ENCODE measurements around the gene CPED1.

Gene CPED1

GRCh38 chr7:121137580-121137979 lies 149.1 kb downstream of the CPED1 start:
- in situ Hi-C loops (cut with HindIII; ENCODE audit: low pct_ligation_motif_present, low pct_unique_long_range_greater_than_20kb, low sequenced_read_pairs) = no loop called here
- DNase-seq = no peak

GRCh38 chr7:121138262-121138933 lies 149.9 kb downstream of the CPED1 start:
- no peak for DNase-seq
- in situ Hi-C loops (cut with HindIII; ENCODE audit: low pct_ligation_motif_present, low pct_unique_long_range_greater_than_20kb, low sequenced_read_pairs) = no loop called here

GRCh38 chr7:121139427-121139826 lies 150.9 kb downstream of the CPED1 start:
- in situ Hi-C loops (cut with HindIII; ENCODE audit: low pct_ligation_motif_present, low pct_unique_long_range_greater_than_20kb, low sequenced_read_pairs) = no loop called here
- no peak for DNase-seq

- in situ Hi-C loops (cut with HindIII; ENCODE audit: low pct_ligation_motif_present, low pct_unique_long_range_greater_than_20kb, low sequenced_read_pairs) = no loop called here
- DNase-seq = no peak
These were observed 152.3 kb downstream of the CPED1 start for GRCh38 chr7:121140790-121141189.

GRCh38 chr7:121151774-121152221 lies 163.3 kb downstream of the CPED1 start:
- in situ Hi-C loops (cut with HindIII; ENCODE audit: low pct_ligation_motif_present, low pct_unique_long_range_greater_than_20kb, low sequenced_read_pairs) = no loop called here
- no peak for DNase-seq

GRCh38 chr7:121153411-121153810 lies 164.9 kb downstream of the CPED1 start:
- no peak for DNase-seq
- in situ Hi-C loops (cut with HindIII; ENCODE audit: low pct_ligation_motif_present, low pct_unique_long_range_greater_than_20kb, low sequenced_read_pairs) = no loop called here

GRCh38 chr7:121153995-121154394 lies 165.5 kb downstream of the CPED1 start:
- in situ Hi-C loops (cut with HindIII; ENCODE audit: low pct_ligation_motif_present, low pct_unique_long_range_greater_than_20kb, low sequenced_read_pairs) = no loop called here
- no peak for DNase-seq

GRCh38 chr7:121156825-121157224 lies 168.3 kb downstream of the CPED1 start:
- no peak for DNase-seq
- in situ Hi-C loops (cut with HindIII; ENCODE audit: low pct_ligation_motif_present, low pct_unique_long_range_greater_than_20kb, low sequenced_read_pairs) = no loop called here

- in situ Hi-C loops (cut with HindIII; ENCODE audit: low pct_ligation_motif_present, low pct_unique_long_range_greater_than_20kb, low sequenced_read_pairs) = no loop called here
- no peak for DNase-seq
These were observed 168.8 kb downstream of the CPED1 start for GRCh38 chr7:121157341-121157751.

- DNase-seq = no peak
- in situ Hi-C loops (cut with HindIII; ENCODE audit: low pct_ligation_motif_present, low pct_unique_long_range_greater_than_20kb, low sequenced_read_pairs) = no loop called here
These were observed 169.5 kb downstream of the CPED1 start for GRCh38 chr7:121157885-121158590.

GRCh38 chr7:121158665-121159064 lies 170.2 kb downstream of the CPED1 start:
- in situ Hi-C loops (cut with HindIII; ENCODE audit: low pct_ligation_motif_present, low pct_unique_long_range_greater_than_20kb, low sequenced_read_pairs) = no loop called here
- DNase-seq = no peak

GRCh38 chr7:121159553-121159952 lies 171.0 kb downstream of the CPED1 start:
- DNase-seq = no peak

GRCh38 chr7:121160150-121161008 lies 171.9 kb downstream of the CPED1 start:
- no peak for DNase-seq
- in situ Hi-C loops (cut with HindIII; ENCODE audit: low pct_ligation_motif_present, low pct_unique_long_range_greater_than_20kb, low sequenced_read_pairs) = no loop called here

More at GRCh38 chr7:121159553-121159952, 171.0 kb downstream of the CPED1 start:
- in situ Hi-C loops (cut with HindIII; ENCODE audit: low pct_ligation_motif_present, low pct_unique_long_range_greater_than_20kb, low sequenced_read_pairs) = no loop called here

- DNase-seq = no peak
- in situ Hi-C loops (cut with HindIII; ENCODE audit: low pct_ligation_motif_present, low pct_unique_long_range_greater_than_20kb, low sequenced_read_pairs) = no loop called here
These were observed 175.2 kb downstream of the CPED1 start for GRCh38 chr7:121163699-121164098.

GRCh38 chr7:121164247-121164646 lies 175.7 kb downstream of the CPED1 start:
- in situ Hi-C loops (cut with HindIII; ENCODE audit: low pct_ligation_motif_present, low pct_unique_long_range_greater_than_20kb, low sequenced_read_pairs) = no loop called here
- no peak for DNase-seq

- in situ Hi-C loops (cut with HindIII; ENCODE audit: low pct_ligation_motif_present, low pct_unique_long_range_greater_than_20kb, low sequenced_read_pairs) = no loop called here
- no peak for DNase-seq
These were observed 178.4 kb downstream of the CPED1 start for GRCh38 chr7:121166916-121167315.

GRCh38 chr7:121167971-121168370 lies 179.5 kb downstream of the CPED1 start:
- DNase-seq = peak; percentile 27
- in situ Hi-C loops (cut with HindIII; ENCODE audit: low pct_ligation_motif_present, low pct_unique_long_range_greater_than_20kb, low sequenced_read_pairs) = no loop called here

GRCh38 chr7:121169469-121169868 lies 181.0 kb downstream of the CPED1 start:
- in situ Hi-C loops (cut with HindIII; ENCODE audit: low pct_ligation_motif_present, low pct_unique_long_range_greater_than_20kb, low sequenced_read_pairs) = no loop called here

GRCh38 chr7:121172484-121172883 lies 184.0 kb downstream of the CPED1 start:
- no peak for DNase-seq
- in situ Hi-C loops (cut with HindIII; ENCODE audit: low pct_ligation_motif_present, low pct_unique_long_range_greater_than_20kb, low sequenced_read_pairs) = no loop called here

More at GRCh38 chr7:121169469-121169868, 181.0 kb downstream of the CPED1 start:
- no peak for DNase-seq

All from ACHN (cell line).